Spleen (tissue), 13 donors: ENCODE results near the gene MRPL57. TPM values are rescaled to one million over a fixed set of nuclear protein-coding genes. Genes with fewer than 3 reads are reported as not detected.
A peak's percentile ranks its signal among the peaks of the same experiment; 100 is the strongest.

ENCODE experiments used
- DNase-seq: peaks from one replicate; pipeline ENCODE4 v3.0.0-alpha.2; 2020
- H3K27ac ChIP-seq, 8 donors: fragments of 200-600 bp; sonication (generic) in 7 of 8; 1 replicate in 4 of 8; 2 replicates in 4 of 8; pipeline versions ENCODE4 v1.5.0 to v1.8.0; 2016 to 2021; ENCODE audit warnings: inconsistent platforms in 4 of 8, mild to moderate bottlenecking in 4 of 8, moderate library complexity in 1 of 8
- H3K27me3 ChIP-seq, 7 donors: fragments of 200-600 bp; sonication (generic) in 6 of 7; replicated peaks in 1 of 7; 1 replicate in 4 of 7; 2 replicates in 3 of 7; pipeline versions ENCODE4 v1.5.0 to v1.8.0; 2016 to 2021; ENCODE audit warnings: inconsistent platforms in 3 of 7, mild to moderate bottlenecking in 1 of 7
- H3K36me3 ChIP-seq, 6 donors: fragments of 200-600 bp; sonication (generic) in 5 of 6; 1 replicate in 4 of 6; 2 replicates in 2 of 6; pipeline versions ENCODE4 v1.5.0 to v1.8.0; 2016 to 2021; ENCODE audit warnings: inconsistent platforms in 2 of 6
- H3K4me1 ChIP-seq, 6 donors: fragments of 200-600 bp; sonication (generic) in 5 of 6; 1 replicate in 3 of 6; 2 replicates in 3 of 6; pipeline versions ENCODE4 v1.5.0 to v1.8.0; 2016 to 2021; ENCODE audit warnings: inconsistent platforms in 3 of 6
- H3K4me3 ChIP-seq, 8 donors: fragments of 200-600 bp; sonication (generic) in 7 of 8; 1 replicate in 4 of 8; 2 replicates in 4 of 8; pipeline versions ENCODE4 v1.5.0 to v1.8.0; 2016 to 2021; ENCODE audit warnings: inconsistent platforms in 4 of 8, mild to moderate bottlenecking in 4 of 8, moderate library complexity in 2 of 8
- H3K9me3 ChIP-seq, 8 donors: fragments of 200-600 bp; sonication (generic) in 7 of 8; 1 replicate in 4 of 8; 2 replicates in 4 of 8; pipeline versions ENCODE4 v1.5.0 to v1.8.0; 2016 to 2021; ENCODE audit warnings: inconsistent platforms in 4 of 8
- POLR2A ChIP-seq, 3 donors: fragments of 450-650 bp; IDR thresholded peaks; one replicate each; pipeline ENCODE4 v1.5.1; 2017; ENCODE audit warnings: antibody characterized with exemption in 3 of 3, mild to moderate bottlenecking in 1 of 3
- POLR2AphosphoS5 ChIP-seq, 3 donors: sonication (generic); formaldehyde crosslinking; IDR thresholded peaks; one replicate each; pipeline ENCODE4 v1.5.1; 2017; ENCODE audit warnings: antibody characterized with exemption in 3 of 3
- WGBS, 5 donors: extraction: QIAGEN DNeasy Blood & Tissue Kit in 3 of 5; methylation state at CpG; one replicate each; pipeline versions ENCODE4 v1.1.5 to v1.1.7; 2013 to 2018; 5-methylcytosine and 5-hydroxymethylcytosine counted together
- intact Hi-C: fragments of 100-400 bp; cut with DNase I; formaldehyde crosslinking; loops from one replicate; pipeline ENCODE4 v1.15.0; 2023; ENCODE audit warnings: low total_unique reads
- long read RNA-seq, 2 donors: transcript quantifications; one replicate each; lab custom pipeline, GENCODE V29; 2026
- polyA plus RNA-seq, 3 donors: library from polyadenylated mRNA; stranded (reverse); fragments of 200-250 nt; gene quantifications; one replicate each; pipeline ENCODE4 v1.2.1, GENCODE V29; 2013
- total RNA-seq, 7 donors: library from RNA; depleted of rRNA in 3 of 7; stranded (reverse); fragments of >200 nt in 3 of 7; fragmentation: NEBNext Ultra II Directional in 4 of 7; extraction: Animal tissue kit (Norgen Biotek cat#: 25700) in 4 of 7; gene quantifications; one replicate each; pipeline versions ENCODE4 v1.1.0 to v1.2.1, GENCODE V29; 2016 to 2021
- TF ChIP-seq, protein P1 (sequence below), 11 experiments: fragments of 200-600 bp in 7 of 11; fragments of 450-650 bp in 4 of 11; sonication (generic) in 4 of 11; IDR thresholded peaks in 8 of 11; conservative IDR thresholded peaks in 3 of 11; 1 replicate in 7 of 11; 2 replicates in 4 of 11; pipeline versions ENCODE4 v1.4.0 to v1.8.0; 2016 to 2021; ENCODE audit warnings: antibody characterized with exemption in 11 of 11, inconsistent platforms in 4 of 11, mild to moderate bottlenecking in 1 of 11
- donor health status: healthy with polysubstance abuse.
- donor health status: DM: no; HTN: no; CAD: no; lungs with moderate emphysema.
- donor health status: DM: no; HTN: no; CAD: no.
- donor health status: Bipolar disorder and iron deficiency.
- donor health status: healthy.
- donor health status: DM: no; HTN: no; CAD: no.
- donor health status: DM: yes; HTN: yes; CAD: no.

The MRPL57 gene
- total RNA-seq, result 10 to 100 TPM; 11.5 to 26.4 (median 15.7) TPM
- polyA plus RNA-seq, result 10 to 100 TPM; 21.1 to 24.8 (median 24.6) TPM
- long read RNA-seq, donor 1, transcript MRPL57-201 (2 exons, 2,246 nt), result major isoform, 46 of 52 reads
- long read RNA-seq, donor 1, partial matches to known transcripts, result 0 of 52 reads
- long read RNA-seq, donor 1, other reads (novel, unspliced or antisense), result 6 of 52 reads
- long read RNA-seq, donor 2, transcript MRPL57-201 (2 exons, 2,246 nt), result major isoform, 47 of 55 reads
- long read RNA-seq, donor 2, partial matches to known transcripts, result 0 of 55 reads
- long read RNA-seq, donor 2, other reads (novel, unspliced or antisense), result 8 of 55 reads

DNA sequence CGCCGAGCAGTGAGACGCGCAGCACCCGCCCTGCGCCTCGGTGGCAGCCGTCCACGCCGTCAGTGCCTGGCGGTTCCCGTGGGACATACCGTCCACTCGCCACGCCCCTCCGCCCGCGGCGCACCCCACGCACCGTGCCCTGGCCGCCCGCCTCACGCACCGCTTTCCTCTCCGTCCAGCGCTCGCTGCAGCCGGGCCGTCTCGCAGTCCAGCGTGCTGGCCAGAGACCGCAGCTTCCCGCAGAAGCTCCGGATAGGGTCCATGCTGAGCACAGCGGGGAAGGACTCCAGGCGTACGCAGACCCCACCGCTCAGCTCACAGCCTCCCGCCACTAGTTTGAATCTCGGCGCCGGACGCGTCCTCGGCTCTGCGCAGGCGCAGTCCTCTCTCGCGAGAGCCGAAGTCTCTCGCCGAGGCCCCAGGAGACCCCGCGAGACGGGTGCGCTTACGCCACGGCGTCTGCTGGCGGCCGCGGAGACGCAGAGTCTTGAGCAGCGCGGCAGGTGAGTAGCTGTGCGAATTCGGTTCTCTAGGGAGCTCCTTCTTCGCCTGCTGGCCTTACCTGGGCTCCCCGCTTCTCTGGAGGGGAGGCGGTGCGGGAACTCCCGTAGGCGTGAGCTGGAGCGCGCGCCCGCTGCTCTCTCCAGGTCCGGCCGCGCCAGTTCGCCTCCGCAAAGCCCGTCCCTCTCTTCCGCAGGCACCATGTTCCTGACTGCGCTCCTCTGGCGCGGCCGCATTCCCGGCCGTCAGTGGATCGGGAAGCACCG is at the start of gene MRPL57, which contains the start of gene SKA3:
Gene MRPL57, plus strand, starts transcription at position 444 of the 767 bp plus-strand sequence. Its CDS starts 259 bp downstream, at position 703.
Gene SKA3, minus strand, starts transcription at position 338 of the 767 bp plus-strand sequence. Its CDS starts 75 bp downstream, at position 263.
- TF ChIP-seq POLR2A (IDR thresholded peaks at IDR 0.05) (peak; percentile 57 to 91 (median 65)), POLR2AphosphoS5 (IDR thresholded peaks at IDR 0.05) (peak; percentile 97 to 99 (median 99))
- TF ChIP-seq, protein P1, sequence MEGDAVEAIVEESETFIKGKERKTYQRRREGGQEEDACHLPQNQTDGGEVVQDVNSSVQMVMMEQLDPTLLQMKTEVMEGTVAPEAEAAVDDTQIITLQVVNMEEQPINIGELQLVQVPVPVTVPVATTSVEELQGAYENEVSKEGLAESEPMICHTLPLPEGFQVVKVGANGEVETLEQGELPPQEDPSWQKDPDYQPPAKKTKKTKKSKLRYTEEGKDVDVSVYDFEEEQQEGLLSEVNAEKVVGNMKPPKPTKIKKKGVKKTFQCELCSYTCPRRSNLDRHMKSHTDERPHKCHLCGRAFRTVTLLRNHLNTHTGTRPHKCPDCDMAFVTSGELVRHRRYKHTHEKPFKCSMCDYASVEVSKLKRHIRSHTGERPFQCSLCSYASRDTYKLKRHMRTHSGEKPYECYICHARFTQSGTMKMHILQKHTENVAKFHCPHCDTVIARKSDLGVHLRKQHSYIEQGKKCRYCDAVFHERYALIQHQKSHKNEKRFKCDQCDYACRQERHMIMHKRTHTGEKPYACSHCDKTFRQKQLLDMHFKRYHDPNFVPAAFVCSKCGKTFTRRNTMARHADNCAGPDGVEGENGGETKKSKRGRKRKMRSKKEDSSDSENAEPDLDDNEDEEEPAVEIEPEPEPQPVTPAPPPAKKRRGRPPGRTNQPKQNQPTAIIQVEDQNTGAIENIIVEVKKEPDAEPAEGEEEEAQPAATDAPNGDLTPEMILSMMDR (IDR thresholded peaks at IDR 0.05 in 8 of 11, conservative IDR thresholded peaks at IDR 0.05 in 3 of 11), result peak in 9 of 11 experiments; percentile 26 to 78 (median 59)
- no peaks in the 10 kb centered on the region for H3K27me3 ChIP-seq
- H3K4me3 ChIP-seq, result peak within 1 kb of the TSS; percentile 62 to 96 (median 90)
- peaks cover 9 to 37% (median 24%) of the 10 kb centered on the region in 6 donors for H3K4me1 ChIP-seq
- intact Hi-C loops, result no loop called here
- no peaks in the 10 kb centered on the region for H3K9me3 ChIP-seq
- DNase-seq, result peak; percentile 97
- H3K27ac ChIP-seq, result peak within 1 kb of the TSS; percentile 85 to 98 (median 95)
- WGBS, 5 donors, result 0 to 1% (median 0%) methylated on average over 76 to 93 of the region's 93 CpGs
- H3K36me3 ChIP-seq, result peaks cover 0 to under 1% (median 0%) of the 10 kb centered on the region in 6 donors

DNA sequence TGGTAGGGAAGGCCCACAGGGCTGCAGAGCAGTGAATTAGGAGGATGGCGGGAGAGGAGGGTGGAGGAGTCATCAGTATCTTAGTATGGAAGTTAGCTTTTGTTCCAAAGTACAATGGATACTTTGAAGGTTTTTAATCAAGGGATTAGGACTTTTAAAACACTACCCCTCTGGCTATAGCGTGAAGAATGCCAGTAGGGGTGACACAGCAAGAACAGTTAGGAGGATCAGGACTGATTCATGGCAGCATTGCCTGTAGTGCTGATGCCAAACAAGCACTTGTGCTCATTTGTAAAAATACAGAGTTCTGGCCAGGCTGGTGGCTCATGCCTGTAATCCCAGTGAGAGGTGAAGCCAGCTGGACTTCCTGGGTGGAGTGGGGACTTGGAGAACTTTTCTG is 46.3 kb upstream of the MRPL57 start:
- no peak for DNase-seq
- Histone ChIP-seq H3K9me3 (peaks cover 0 to 7% (median 0%) of the 10 kb centered on the region in 8 donors), H3K27me3 (no peaks in the 10 kb centered on the region), H3K27ac (no peak overlapping the region), H3K36me3 (no peaks in the 10 kb centered on the region), H3K4me3 (no peak overlapping the region), H3K4me1 (no peaks in the 10 kb centered on the region)
- TF ChIP-seq POLR2A (IDR thresholded peaks at IDR 0.05), result no peak
- no peak for TF ChIP-seq POLR2AphosphoS5 (IDR thresholded peaks at IDR 0.05)
- TF ChIP-seq, protein P1 (IDR thresholded peaks at IDR 0.05 in 8 of 11, conservative IDR thresholded peaks at IDR 0.05 in 3 of 11), result no peak
- 83 to 96% (median 92%) methylated on average over 2 of the region's 2 CpGs for WGBS, 5 donors
- intact Hi-C loops, result no loop called here

DNA sequence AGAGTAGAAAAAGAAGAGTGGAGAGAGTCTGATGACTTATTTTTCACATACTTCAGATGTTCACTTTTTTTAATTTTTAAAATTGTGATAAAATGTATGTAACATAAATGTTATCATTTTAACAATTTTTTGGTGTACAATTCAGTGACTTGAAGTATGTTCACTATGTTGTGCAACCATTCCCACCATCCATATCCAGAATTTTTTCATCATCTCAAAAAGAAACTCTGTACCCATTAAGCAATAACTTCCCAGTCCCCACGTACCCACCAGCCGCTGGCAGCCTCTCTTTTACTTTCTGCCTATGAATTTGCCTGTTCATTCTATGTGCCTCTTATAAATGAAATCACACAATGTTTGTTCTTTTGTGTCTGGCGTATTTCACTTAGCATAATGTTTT is 43.4 kb upstream of the MRPL57 start:
- WGBS, 5 donors, result 55 to 82% (median 73%) methylated on average over 3 of the region's 3 CpGs
- no peak overlapping the region for H3K4me3 ChIP-seq
- peaks cover 0 to 7% (median 0%) of the 10 kb centered on the region in 8 donors for H3K9me3 ChIP-seq
- TF ChIP-seq POLR2AphosphoS5 (IDR thresholded peaks at IDR 0.05) (no peak), POLR2A (IDR thresholded peaks at IDR 0.05) (no peak)
- TF ChIP-seq, protein P1 (IDR thresholded peaks at IDR 0.05 in 8 of 11, conservative IDR thresholded peaks at IDR 0.05 in 3 of 11), result no peak
- no peaks in the 10 kb centered on the region for H3K36me3 ChIP-seq
- H3K27ac ChIP-seq, result no peak overlapping the region
- H3K27me3 ChIP-seq, result peaks cover 0 to 6% (median 0%) of the 10 kb centered on the region in 7 donors
- no peak for DNase-seq
- no peaks in the 10 kb centered on the region for H3K4me1 ChIP-seq
- intact Hi-C loops, result no loop called here
